ENCODE results near the gene C1QTNF8.

Gene C1QTNF8

GRCh38 chr16:1102921-1103635 lies 7.0 kb upstream of the C1QTNF8 start:
- no peaks in the 10 kb centered on the region for H3K36me3 ChIP-seq (ENCODE audit: insufficient read depth, low read length)
- H3K4me1 ChIP-seq (ENCODE audit: insufficient read depth, low read length, severe bottlenecking): no peaks in the 10 kb centered on the region
- H3K9me3 ChIP-seq (ENCODE audit: low read length): no peaks in the 10 kb centered on the region
- H3K79me2 ChIP-seq (ENCODE audit: insufficient read depth, low read length): no peaks in the 10 kb centered on the region
- H2AFZ ChIP-seq (ENCODE audit: low read length): no peak overlapping the region
- H3F3A ChIP-seq (ENCODE audit: insufficient read depth, low read length): no peaks in the 10 kb centered on the region
- H3K9ac ChIP-seq (ENCODE audit: low read length): no peak overlapping the region
- no peaks in the 10 kb centered on the region for H3K27me3 ChIP-seq (ENCODE audit: insufficient read depth, low read length)
- no peak overlapping the region for H3K4me2 ChIP-seq (ENCODE audit: low read length)
- H3K4me3 ChIP-seq (ENCODE audit: low read depth, low read length, poor library complexity, severe bottlenecking): no peak overlapping the region
- no peaks in the 10 kb centered on the region for H3K9me2 ChIP-seq (ENCODE audit: low read depth, low read length)
- H3K27ac ChIP-seq (ENCODE audit: low read depth, low read length, poor library complexity, severe bottlenecking): no peak overlapping the region
- H4K20me1 ChIP-seq (ENCODE audit: insufficient read depth, low read length): no peaks in the 10 kb centered on the region
- no peak for TF ChIP-seq EZH2 (IDR thresholded peaks at IDR 0.05; ENCODE audit: borderline replicate concordance, low read length)
- peak; percentile 42 for TF ChIP-seq CTCF (IDR thresholded peaks at IDR 0.05; ENCODE audit: low read length)

- Histone ChIP-seq H3K9me3 (ENCODE audit: low read length) (no peaks in the 10 kb centered on the region), H3K27me3 (ENCODE audit: insufficient read depth, low read length) (no peaks in the 10 kb centered on the region), H4K20me1 (ENCODE audit: insufficient read depth, low read length) (no peaks in the 10 kb centered on the region), H3K9ac (ENCODE audit: low read length) (no peak overlapping the region), H3F3A (ENCODE audit: insufficient read depth, low read length) (no peaks in the 10 kb centered on the region), H2AFZ (ENCODE audit: low read length) (no peak overlapping the region), H3K9me2 (ENCODE audit: low read depth, low read length) (no peaks in the 10 kb centered on the region), H3K4me1 (ENCODE audit: insufficient read depth, low read length, severe bottlenecking) (no peaks in the 10 kb centered on the region), H3K4me3 (ENCODE audit: low read depth, low read length, poor library complexity, severe bottlenecking) (no peak overlapping the region), H3K27ac (ENCODE audit: low read depth, low read length, poor library complexity, severe bottlenecking) (no peak overlapping the region), H3K79me2 (ENCODE audit: insufficient read depth, low read length) (no peaks in the 10 kb centered on the region), H3K36me3 (ENCODE audit: insufficient read depth, low read length) (no peaks in the 10 kb centered on the region), H3K4me2 (ENCODE audit: low read length) (no peak overlapping the region)
- TF ChIP-seq EZH2 (IDR thresholded peaks at IDR 0.05; ENCODE audit: borderline replicate concordance, low read length) (no peak), CTCF (IDR thresholded peaks at IDR 0.05; ENCODE audit: low read length) (no peak)
These were observed 6.3 kb upstream of the C1QTNF8 start for GRCh38 chr16:1102333-1102700.

GRCh38 chr16:1101573-1102332 lies 5.7 kb upstream of the C1QTNF8 start:
- no peak for TF ChIP-seq EZH2 (IDR thresholded peaks at IDR 0.05; ENCODE audit: borderline replicate concordance, low read length)
- TF ChIP-seq CTCF (IDR thresholded peaks at IDR 0.05; ENCODE audit: low read length): no peak

More at GRCh38 chr16:1101573-1102332, 5.7 kb upstream of the C1QTNF8 start:
- H3K4me3 ChIP-seq (ENCODE audit: low read depth, low read length, poor library complexity, severe bottlenecking): no peak overlapping the region
- no peaks in the 10 kb centered on the region for H4K20me1 ChIP-seq (ENCODE audit: insufficient read depth, low read length)
- no peaks in the 10 kb centered on the region for H3K4me1 ChIP-seq (ENCODE audit: insufficient read depth, low read length, severe bottlenecking)
- no peak overlapping the region for H2AFZ ChIP-seq (ENCODE audit: low read length)
- no peaks in the 10 kb centered on the region for H3K9me2 ChIP-seq (ENCODE audit: low read depth, low read length)
- no peaks in the 10 kb centered on the region for H3K36me3 ChIP-seq (ENCODE audit: insufficient read depth, low read length)
- no peaks in the 10 kb centered on the region for H3K27me3 ChIP-seq (ENCODE audit: insufficient read depth, low read length)
- no peaks in the 10 kb centered on the region for H3K79me2 ChIP-seq (ENCODE audit: insufficient read depth, low read length)
- no peaks in the 10 kb centered on the region for H3F3A ChIP-seq (ENCODE audit: insufficient read depth, low read length)
- no peak overlapping the region for H3K9ac ChIP-seq (ENCODE audit: low read length)
- H3K4me2 ChIP-seq (ENCODE audit: low read length): no peak overlapping the region
- no peak overlapping the region for H3K27ac ChIP-seq (ENCODE audit: low read depth, low read length, poor library complexity, severe bottlenecking)
- no peaks in the 10 kb centered on the region for H3K9me3 ChIP-seq (ENCODE audit: low read length)

Data from OCI-LY1 (cell line).